IMR-90 (cell line): Measurements from ENCODE around the gene PPP6R1. TPM values are rescaled to one million over a fixed set of nuclear protein-coding genes. Genes with fewer than 3 reads are reported as not detected.
A peak's percentile ranks its signal among the peaks of the same experiment; 100 is the strongest.

Source experiments
- ATAC-seq: fragments of 200-7000 bp; cut with Tn5 transposase; 2 replicates; pipeline ENCODE4 v1.9.1; 2020; ENCODE audit warnings: low read depth, mild to moderate bottlenecking, moderate library complexity
- BruUV-seq: library from RNA; stranded (reverse); fragments of 400-500 nt; replicated peaks from 2 replicates; lab custom pipeline; 2021; lab: Mats Ljungman, UMichigan
- CTCF ChIA-PET: fragments of 300-600 bp; formaldehyde crosslinking; extraction: SDS; loops from one replicate; lab custom pipeline; 2021; ENCODE audit warnings: antibody characterized with exemption; lab: Yijun Ruan, JAX
- POLR2A ChIA-PET: fragments of 300-600 bp; sonication (Branson Sonifier 250); formaldehyde crosslinking; loops from one replicate; lab custom pipeline; 2022; ENCODE audit warnings: antibody characterized with exemption; ENCODE audit not compliant: unreplicated experiment; lab: Charles Lee
- DNase-seq: peaks from one replicate; pipeline ENCODE4 v3.0.0; 2013
- H2AFZ ChIP-seq: replicated peaks from 2 replicates; pipeline ENCODE3; 2013; ENCODE audit warnings: low read length, mild to moderate bottlenecking; ENCODE audit not compliant: poor library complexity
- H2AK5ac ChIP-seq: 2 replicates; pipeline ENCODE4 v1.6.1; 2013; ENCODE audit warnings: low read depth, low read length, inconsistent platforms
- H2AK9ac ChIP-seq: replicated peaks from 2 replicates; pipeline ENCODE3; 2013; ENCODE audit warnings: mild to moderate bottlenecking, low read depth, low read length, moderate library complexity; ENCODE audit not compliant: poor library complexity
- H2BK120ac ChIP-seq: 2 replicates; pipeline ENCODE4 v1.6.1; 2013; ENCODE audit warnings: low read depth, low read length, inconsistent platforms
- H2BK15ac ChIP-seq: 3 replicates; pipeline ENCODE4 v1.6.1; 2013; ENCODE audit warnings: low read depth, low read length, inconsistent platforms
- H2BK20ac ChIP-seq: 2 replicates; pipeline ENCODE4 v1.6.1; 2013; ENCODE audit warnings: low read depth, mild to moderate bottlenecking, inconsistent platforms, low read length, moderate library complexity
- H2BK5ac ChIP-seq: 2 replicates; pipeline ENCODE4 v1.6.1; 2013; ENCODE audit warnings: mild to moderate bottlenecking, low read depth, low read length, inconsistent platforms; ENCODE audit not compliant: poor library complexity, severe bottlenecking
- H3K14ac ChIP-seq: replicated peaks from 2 replicates; pipeline ENCODE4 v1.6.1; 2013; ENCODE audit warnings: low read depth, low read length, inconsistent platforms
- H3K18ac ChIP-seq: 2 replicates; pipeline ENCODE4 v1.6.1; 2013; ENCODE audit warnings: low read depth, low read length, control low read depth
- H3K23ac ChIP-seq: 2 replicates; pipeline ENCODE4 v1.6.1; 2013; ENCODE audit warnings: low read depth, low read length, inconsistent platforms
- H3K27ac ChIP-seq: 2 replicates; pipeline ENCODE4 v1.5.1; 2013; ENCODE audit warnings: mild to moderate bottlenecking, control low read depth, low read length; ENCODE audit not compliant: insufficient read depth
- H3K27me3 ChIP-seq: 2 replicates; pipeline ENCODE4 v1.6.1; 2013; ENCODE audit warnings: low read length; ENCODE audit not compliant: control insufficient read depth, insufficient read depth
- H3K36me3 ChIP-seq: 2 replicates; pipeline ENCODE4 v1.6.1; 2013; ENCODE audit warnings: low read length, mixed read lengths; ENCODE audit not compliant: control insufficient read depth, insufficient read depth
- H3K4ac ChIP-seq: 2 replicates; pipeline ENCODE4 v1.6.1; 2013; ENCODE audit warnings: low read depth, low read length, inconsistent platforms
- H3K4me1 ChIP-seq: 2 replicates; pipeline ENCODE4 v1.6.1; 2013; ENCODE audit warnings: low read length, mixed read lengths; ENCODE audit not compliant: control insufficient read depth, insufficient read depth
- H3K4me2 ChIP-seq: 2 replicates; pipeline ENCODE4 v1.6.1; 2013; ENCODE audit warnings: low read depth, mild to moderate bottlenecking, control low read depth, low read length, moderate library complexity
- H3K4me3 ChIP-seq: 2 replicates; pipeline ENCODE4 v1.5.1; 2013; ENCODE audit warnings: low read depth, mild to moderate bottlenecking, control low read depth, low read length, moderate library complexity; ENCODE audit not compliant: insufficient read depth
- H3K56ac ChIP-seq: 2 replicates; pipeline ENCODE4 v1.6.1; 2013; ENCODE audit warnings: low read length, inconsistent platforms; ENCODE audit not compliant: insufficient read depth; ENCODE audit errors: extremely low read depth
- H3K79me1 ChIP-seq, 2 experiments: 2 replicates each; pipeline ENCODE4 v1.6.1; 2013; ENCODE audit warnings: low read length in 2 of 2, inconsistent platforms in 1 of 2, low read depth in 1 of 2
- H3K9ac ChIP-seq: 2 replicates; pipeline ENCODE4 v1.6.1; 2013; ENCODE audit warnings: low read depth, low read length, control low read depth
- H3K9me1 ChIP-seq: 2 replicates; pipeline ENCODE4 v1.6.1; 2013; ENCODE audit warnings: low read length, inconsistent platforms; ENCODE audit not compliant: insufficient read depth
- H3K9me3 ChIP-seq: 2 replicates; pipeline ENCODE4 v1.6.1; 2013; ENCODE audit warnings: low read length; ENCODE audit not compliant: control insufficient read depth, insufficient read depth
- H4K20me1 ChIP-seq: 2 replicates; pipeline ENCODE4 v1.6.1; 2013; ENCODE audit warnings: low read length, inconsistent platforms; ENCODE audit not compliant: insufficient read depth
- H4K5ac ChIP-seq: 2 replicates; pipeline ENCODE4 v1.6.1; 2013; ENCODE audit warnings: mild to moderate bottlenecking, low read depth, low read length, control low read depth
- H4K8ac ChIP-seq, 2 experiments: 2 replicates each; pipeline ENCODE4 v1.6.1; 2013; ENCODE audit warnings: low read depth in 2 of 2, low read length in 2 of 2, control low read depth in 1 of 2, inconsistent platforms in 1 of 2
- H4K91ac ChIP-seq: 2 replicates; pipeline ENCODE4 v1.6.1; 2013; ENCODE audit warnings: low read depth, low read length, inconsistent platforms; ENCODE audit not compliant: insufficient read depth
- CHD1 ChIP-seq: IDR thresholded peaks from 2 replicates; pipeline ENCODE4 v1.6.1; 2012; ENCODE audit warnings: low read depth, low read length, improper control_type of control experiment
- MXI1 ChIP-seq: IDR thresholded peaks from 2 replicates; pipeline ENCODE4 v1.6.1; 2012; ENCODE audit warnings: low read depth, mild to moderate bottlenecking, low read length, moderate library complexity, borderline replicate concordance
- SMC3 ChIP-seq: fragments of 150-350 bp; IDR thresholded peaks from 2 replicates; pipeline ENCODE4 v1.6.1; 2016; ENCODE audit warnings: low read depth, mild to moderate bottlenecking, antibody characterized with exemption, low read length, moderate library complexity
- WGBS, 2 experiments: methylation state at CpG; one replicate each; pipeline versions ENCODE4 v1.1.5 to v1.1.7; 2013; ENCODE audit warnings: missing lambda C conversion rate in 2 of 2; ENCODE audit not compliant: insufficient read length in 1 of 2; ENCODE audit errors: extremely low coverage in 2 of 2; 5-methylcytosine and 5-hydroxymethylcytosine counted together
- dilution Hi-C: fragments of 300-500 bp; cut with HindIII; formaldehyde crosslinking; loops from one replicate; pipeline ENCODE4 v1.14.3; 2018; ENCODE audit warnings: low sequenced_read_pairs; ENCODE audit not compliant: unreplicated experiment
- in situ Hi-C: fragments of 300-500 bp; cut with MboI; formaldehyde crosslinking; loops from 3 replicates; pipeline ENCODE4 v1.14.3; 2019; ENCODE audit warnings: low sequenced_read_pairs, inconsistent platforms, mixed read lengths
- intact Hi-C: fragments of 100-400 bp; cut with micrococcal nuclease; formaldehyde crosslinking; loops from 2 replicates; pipeline ENCODE4 v1.10.0; 2022
- polyA plus RNA-seq, 3 experiments: library from polyadenylated mRNA; depleted of rRNA; stranded (reverse); fragments of >200 nt; gene quantifications; 2 replicates each; pipeline ENCODE4 v1.2.3, GENCODE V29; 2012; ENCODE audit warnings: low replicate concordance in 1 of 3
- total RNA-seq: library from RNA; depleted of rRNA; stranded (reverse); fragments of >200 nt; gene quantifications from 2 replicates; pipeline ENCODE4 v1.2.3, GENCODE V29; 2012
- TF ChIP-seq, protein P1 (sequence below): fragments of 150-350 bp; IDR thresholded peaks from 2 replicates; pipeline ENCODE4 v1.6.1; 2016; ENCODE audit warnings: low read depth, mild to moderate bottlenecking, low read length, moderate library complexity, borderline replicate concordance

Gene PPP6R1
- total and polyA plus RNA-seq, 2 of the 4 experiments (the other 2 are of a cell fraction) = 19.9 to 50.2 TPM

GRCh38 chr19:55270172-55270942, 11.5 kb upstream of the PPP6R1 start:
- CTCF ChIA-PET = no interaction called here
- H3K9ac ChIP-seq = no peak overlapping the region

More at GRCh38 chr19:55270172-55270942, 11.5 kb upstream of the PPP6R1 start:
- Histone ChIP-seq H3K9me1 (peaks cover 9% of the 10 kb centered on the region; the same call in 1 of the 2 replicates), H2BK120ac (no peak overlapping the region), H3K4me2 (no peak overlapping the region), H4K20me1 (peaks cover 7% of the 10 kb centered on the region; the same call in 1 of the 2 replicates), H2AK5ac (no peak overlapping the region), H3K4ac (no peak overlapping the region), H4K91ac (no peak overlapping the region), H3K18ac (no peak overlapping the region), H3K23ac (no peak overlapping the region), H3K56ac (no peak overlapping the region; the same call in 1 of the 2 replicates), H3K4me3 (no peak overlapping the region), H2BK20ac (no peak overlapping the region), H2BK15ac (no peak overlapping the region), H3K79me1 (peaks cover 5 to 30% of the 10 kb centered on the region in 2 experiments), H2BK5ac (peak overlapping the region; percentile 79), H3K4me1 (no peaks in the 10 kb centered on the region), H3K9me3 (no peaks in the 10 kb centered on the region), H3K36me3 (peaks cover 31% of the 10 kb centered on the region), H2AK9ac (peak overlapping the region; percentile 88), H4K5ac (no peak overlapping the region), H2AFZ (no peak overlapping the region), H3K27me3 (no peaks in the 10 kb centered on the region), H3K14ac (no peak overlapping the region), H4K8ac (no peak overlapping the region), H3K27ac (no peak overlapping the region)
- no peak for DNase-seq
- in situ Hi-C loops = no loop called here
- POLR2A ChIA-PET = interaction anchor here (0.5 kb wide), 1 partner anchor 137 kb away, joined by 4 read pairs; the partner anchor contains the start of gene UBE2S
- no TSS peak for BruUV-seq
- TF ChIP-seq, protein P1, sequence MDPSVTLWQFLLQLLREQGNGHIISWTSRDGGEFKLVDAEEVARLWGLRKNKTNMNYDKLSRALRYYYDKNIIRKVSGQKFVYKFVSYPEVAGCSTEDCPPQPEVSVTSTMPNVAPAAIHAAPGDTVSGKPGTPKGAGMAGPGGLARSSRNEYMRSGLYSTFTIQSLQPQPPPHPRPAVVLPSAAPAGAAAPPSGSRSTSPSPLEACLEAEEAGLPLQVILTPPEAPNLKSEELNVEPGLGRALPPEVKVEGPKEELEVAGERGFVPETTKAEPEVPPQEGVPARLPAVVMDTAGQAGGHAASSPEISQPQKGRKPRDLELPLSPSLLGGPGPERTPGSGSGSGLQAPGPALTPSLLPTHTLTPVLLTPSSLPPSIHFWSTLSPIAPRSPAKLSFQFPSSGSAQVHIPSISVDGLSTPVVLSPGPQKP = no peak
- TF ChIP-seq MXI1 = no peak
- TF ChIP-seq CHD1 = no peak
- TF ChIP-seq SMC3 = no peak
- ATAC-seq = no peak
- intact Hi-C loops = no loop called here
- WGBS, 2 experiments = 85 to 100% methylated on average over 2 to 8 of the region's 25 CpGs
- dilution Hi-C loops = no loop called here
